Measurements from ENCODE around the gene SNTB2.

SNTB2 gene

DNA sequence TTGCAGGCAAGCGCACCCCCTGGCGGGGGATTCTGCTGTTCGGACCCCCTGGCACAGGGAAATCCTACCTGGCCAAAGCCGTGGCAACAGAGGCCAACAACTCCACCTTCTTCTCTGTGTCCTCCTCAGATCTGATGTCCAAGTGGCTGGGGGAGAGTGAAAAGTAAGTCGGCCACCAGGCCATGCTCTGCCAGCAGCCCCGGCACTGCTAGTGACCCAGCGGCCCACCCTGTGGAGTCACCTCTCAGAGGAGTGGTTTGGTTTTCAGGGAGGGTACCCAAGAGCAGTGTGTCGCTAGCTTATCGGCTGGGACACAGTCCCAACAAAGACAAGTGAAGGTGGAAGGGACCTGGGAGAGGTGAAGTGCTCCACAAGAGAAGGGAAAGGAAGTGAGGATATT, 132.4 kb downstream of the SNTB2 start:
- DNase-seq (ENCODE audit: low spot score), result no peak

GRCh38 chr16:69319826-69320739, 133.1 kb downstream of the SNTB2 start:
- no peak for DNase-seq (ENCODE audit: low spot score)

DNA sequence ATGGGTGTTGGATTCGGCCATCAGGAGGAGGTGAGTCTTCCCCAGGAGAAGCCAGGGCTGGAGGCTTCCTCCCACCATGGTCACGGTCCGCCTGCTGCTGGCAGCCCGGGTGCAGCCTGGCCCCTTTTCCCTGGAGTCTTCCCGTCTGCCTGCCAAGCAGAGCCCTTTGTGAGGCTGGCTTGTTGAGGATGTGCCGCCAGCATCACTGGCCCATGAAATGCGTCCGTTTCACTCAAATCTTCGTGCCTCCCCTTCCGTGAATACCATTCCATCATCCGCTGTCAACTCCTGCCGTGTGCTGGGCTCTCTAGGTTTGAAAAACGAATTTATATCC, 133.7 kb downstream of the SNTB2 start:
- DNase-seq (ENCODE audit: low spot score), result no peak

GRCh38 chr16:69321080-69321479, 134.1 kb downstream of the SNTB2 start:
- DNase-seq (ENCODE audit: low spot score), result no peak

DNA sequence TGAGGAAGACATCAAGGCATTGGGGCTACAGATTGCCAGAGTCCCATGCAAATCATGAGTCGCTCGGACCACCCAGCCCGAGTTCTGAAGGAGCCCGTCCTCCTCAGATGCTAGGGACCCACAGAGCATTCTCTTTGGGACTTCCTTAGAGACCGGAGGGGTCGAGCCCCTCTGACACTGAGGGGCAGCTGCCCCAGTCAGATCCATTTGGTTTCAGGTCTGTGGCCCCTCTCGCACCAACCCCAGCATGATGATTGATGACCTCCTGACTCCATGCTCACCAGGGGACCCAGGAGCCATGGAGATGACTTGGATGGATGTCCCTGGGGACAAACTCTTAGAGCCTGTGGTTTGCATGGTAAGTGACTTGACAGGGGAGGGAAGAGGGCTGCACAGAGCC, 135.4 kb downstream of the SNTB2 start:
- DNase-seq (ENCODE audit: low spot score), result no peak

DNA sequence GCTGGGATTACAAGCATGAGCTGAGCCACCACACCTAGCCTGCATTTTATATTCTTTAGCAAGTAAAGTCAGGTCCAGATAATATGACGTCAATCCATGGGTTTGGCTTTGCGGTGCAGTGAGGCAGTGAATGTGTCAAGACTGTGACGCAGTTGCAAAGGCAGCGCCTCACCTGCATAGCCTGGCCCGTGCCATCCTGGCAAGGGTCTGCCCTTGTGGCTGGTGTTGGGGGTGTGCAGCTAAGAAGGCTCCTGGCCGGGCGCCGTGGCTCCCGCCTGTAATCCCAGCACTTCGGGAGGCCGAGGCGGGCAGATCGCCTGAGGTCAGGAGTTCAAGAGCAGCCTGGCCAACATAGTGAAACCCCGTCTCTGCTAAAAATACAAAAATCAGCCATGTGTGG, 136.5 kb downstream of the SNTB2 start:
- no peak for DNase-seq (ENCODE audit: low spot score)

DNA sequence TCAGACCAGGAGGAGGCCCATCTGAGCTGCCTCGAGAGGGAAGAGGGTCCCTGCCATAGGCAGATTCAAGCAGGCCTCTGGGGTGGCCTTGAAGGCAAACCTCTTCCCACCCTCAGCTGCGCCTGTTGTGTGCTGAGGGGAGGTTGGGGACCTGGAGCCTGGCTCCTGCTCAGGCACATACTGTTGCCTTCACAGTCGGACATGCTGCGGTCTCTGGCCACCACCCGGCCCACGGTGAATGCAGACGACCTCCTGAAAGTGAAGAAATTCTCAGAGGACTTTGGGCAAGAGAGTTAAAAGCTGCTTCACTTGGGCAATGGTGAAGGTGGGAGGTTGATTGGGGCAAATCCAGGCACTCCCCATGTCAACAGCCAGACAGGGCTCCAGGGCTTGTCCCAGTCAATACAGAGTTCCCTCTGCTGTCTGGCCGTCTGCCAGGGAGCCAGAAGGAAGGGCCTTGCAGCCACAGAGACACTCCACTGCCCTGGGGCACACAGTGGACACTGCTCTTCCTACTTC, 137.1 kb downstream of the SNTB2 start:
- DNase-seq (ENCODE audit: low spot score), result peak; percentile 69

GRCh38 chr16:69324585-69325253, 137.8 kb downstream of the SNTB2 start:
- DNase-seq (ENCODE audit: low spot score), result no peak

DNA sequence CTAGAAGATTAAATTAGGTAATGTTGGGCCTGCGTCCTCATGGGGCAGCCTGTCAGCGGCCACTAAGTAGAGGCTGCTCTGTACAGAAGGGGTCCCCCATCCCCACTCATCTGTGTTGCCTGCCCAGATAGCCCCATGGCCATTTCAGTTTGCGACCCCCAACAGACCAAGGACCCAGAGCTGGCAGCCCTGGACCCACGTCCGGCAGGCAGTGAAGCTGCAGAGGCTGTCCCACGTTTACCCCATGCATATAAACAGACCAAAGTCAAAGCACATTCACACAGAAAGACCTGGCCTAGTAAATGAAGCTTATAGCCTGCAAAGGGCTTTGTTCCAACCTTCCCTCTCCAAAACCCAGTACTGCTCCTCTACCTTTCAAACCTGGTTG, 138.8 kb downstream of the SNTB2 start:
- DNase-seq (ENCODE audit: low spot score), result no peak

DNA sequence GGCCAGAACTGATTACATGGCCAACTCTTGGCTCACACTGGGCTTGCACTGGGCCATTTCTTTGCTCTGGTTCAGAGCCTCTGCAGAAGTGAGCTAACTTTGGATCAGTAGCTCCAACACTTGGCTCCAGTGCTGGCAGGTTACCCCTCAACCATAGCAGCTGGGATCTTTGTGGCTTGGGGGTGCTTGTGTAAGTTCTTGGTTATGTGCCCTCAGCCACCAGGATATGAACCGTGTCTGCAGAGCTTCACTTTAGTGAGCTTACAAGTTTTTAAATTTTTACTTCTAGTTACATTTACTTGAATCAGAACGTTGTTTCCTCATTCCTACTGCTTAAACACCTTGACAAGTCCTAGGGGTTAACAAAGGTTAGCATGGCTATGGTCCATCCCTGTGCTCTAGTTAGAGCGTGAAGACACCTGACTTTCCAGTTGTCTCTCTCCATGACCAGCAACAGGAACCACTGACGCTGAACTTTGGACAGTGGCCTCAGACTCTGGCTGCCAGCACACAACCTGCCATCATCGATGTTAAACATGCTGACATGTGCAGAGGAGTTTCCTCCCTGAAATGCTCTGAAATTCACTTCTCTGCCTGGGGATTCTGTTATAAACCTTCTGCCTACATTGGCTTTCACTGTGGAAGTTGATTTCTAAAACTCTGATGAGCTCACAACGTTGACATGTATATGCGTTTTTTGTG, 139.4 kb downstream of the SNTB2 start:
- no peak for DNase-seq (ENCODE audit: low spot score)

DNA sequence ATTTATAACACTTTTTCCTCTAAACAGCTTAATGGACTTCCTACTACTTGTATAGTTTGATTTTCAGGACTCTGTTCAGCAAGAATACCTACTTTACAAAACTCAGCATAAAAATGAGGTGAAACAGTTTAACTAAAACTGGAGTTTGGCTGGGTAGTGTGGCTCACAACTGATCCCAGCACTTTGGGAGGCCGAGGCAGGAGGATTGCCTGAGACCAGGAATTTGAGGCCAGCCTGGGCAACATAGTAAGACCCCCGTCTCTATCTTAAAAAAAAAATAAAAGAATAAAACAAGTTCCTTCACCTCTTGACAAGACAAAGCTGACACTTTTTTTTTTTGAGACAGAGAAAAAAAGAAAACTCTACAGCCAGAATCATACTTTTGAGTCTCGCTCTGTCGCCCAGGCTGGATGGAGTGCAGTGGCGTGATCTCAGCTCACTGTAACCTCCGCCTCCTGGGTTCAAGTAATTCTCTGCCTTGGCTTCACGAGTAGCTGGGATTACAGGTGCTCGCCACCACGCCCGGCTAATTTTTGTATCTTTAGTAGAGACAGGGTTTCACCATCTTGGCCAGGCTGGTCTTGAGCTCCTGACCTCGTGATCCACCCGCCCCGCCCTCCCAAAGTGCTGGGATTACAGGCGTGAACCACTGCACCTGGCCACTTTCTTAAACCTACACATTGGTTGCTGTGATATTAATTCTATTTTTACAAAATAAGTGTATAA, 140.8 kb downstream of the SNTB2 start:
- no peak for DNase-seq (ENCODE audit: low spot score)

DNA sequence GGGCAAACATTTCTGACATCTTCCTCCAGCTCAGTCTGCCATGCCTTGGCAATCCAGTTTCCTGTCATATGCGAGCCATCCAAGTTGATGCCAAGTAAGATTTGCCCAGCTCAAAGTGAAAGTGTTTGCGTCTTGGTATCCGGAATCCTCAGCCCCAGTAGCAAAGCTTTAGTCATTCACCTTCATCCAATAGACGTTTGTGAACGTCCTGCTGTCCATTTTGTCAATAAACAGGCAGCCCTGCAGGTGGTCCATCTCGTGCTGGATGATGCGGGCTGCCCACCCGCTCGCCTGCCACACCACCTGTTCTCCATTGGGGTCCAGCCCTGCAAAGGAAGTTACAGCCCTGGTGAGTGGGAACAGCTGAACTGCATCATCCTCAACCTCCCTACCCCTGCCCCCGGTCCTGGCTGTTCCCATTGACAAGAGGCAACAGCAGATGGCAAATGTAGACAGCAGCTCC, 141.9 kb downstream of the SNTB2 start:
- no peak for DNase-seq (ENCODE audit: low spot score)

GRCh38 chr16:69329369-69330285, 142.7 kb downstream of the SNTB2 start:
- no peak for DNase-seq (ENCODE audit: low spot score)

DNA sequence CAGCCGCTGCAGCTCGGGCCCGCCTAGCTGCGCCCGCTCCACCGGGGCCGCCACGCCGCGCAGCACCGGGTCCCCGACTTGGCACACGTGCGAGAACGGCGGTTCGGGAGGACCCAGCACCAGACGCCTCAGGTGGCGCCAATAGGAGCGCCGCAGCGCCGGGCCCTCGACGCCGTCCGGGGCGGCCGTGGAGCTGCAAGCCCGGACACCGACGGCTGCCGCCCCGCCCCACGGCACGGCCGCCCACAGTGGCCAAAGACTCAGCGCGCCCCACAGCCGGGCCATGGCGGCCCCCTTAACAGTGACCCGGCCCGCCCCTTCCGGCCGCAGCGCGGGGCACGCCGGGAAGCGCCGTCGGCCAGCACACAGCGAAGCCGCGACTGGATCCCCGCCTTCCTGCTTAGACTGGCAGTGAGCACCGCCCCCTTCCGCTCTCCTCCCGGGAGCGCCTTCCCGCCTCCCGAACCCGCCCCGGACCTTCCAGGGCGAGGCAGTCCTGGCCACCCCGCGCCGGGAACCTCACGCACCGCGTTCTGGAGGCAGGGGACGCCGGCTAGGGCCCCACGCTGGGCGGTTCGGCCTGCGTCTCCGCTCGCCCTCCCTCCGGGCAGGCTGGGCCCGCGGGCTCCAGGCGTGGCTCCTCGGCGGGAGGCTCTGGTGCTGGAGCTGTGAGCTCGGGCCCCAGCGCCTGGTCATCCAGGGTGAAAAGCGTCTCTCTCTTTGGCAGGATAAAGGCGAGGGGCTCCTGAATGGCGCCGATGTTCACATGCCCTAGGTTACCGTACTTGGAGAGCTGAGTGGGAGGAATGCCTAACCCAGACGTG, 143.5 kb downstream of the SNTB2 start, which contains the start of gene PDF:
PDF (minus strand) TSS at position 303 of the 824 bp plus-strand sequence; CDS start at position 285, 18 bp downstream.
- peak; percentile 93 for DNase-seq (ENCODE audit: low spot score)

- DNase-seq (ENCODE audit: low spot score), result no peak
Measured at GRCh38 chr16:69334696-69335095, 147.7 kb downstream of the SNTB2 start.

- DNase-seq (ENCODE audit: low spot score), result no peak
Measured at GRCh38 chr16:69338557-69339288, 151.8 kb downstream of the SNTB2 start.

GRCh38 chr16:69339289-69340094, 152.5 kb downstream of the SNTB2 start, which contains the start of the genes COG8 and NIP7:
TSS of gene COG8 (minus strand) at chr16:69339564. CDS start at chr16:69339552, 12 bp downstream.
TSS of gene NIP7 (plus strand) at chr16:69339772. CDS start at chr16:69339830, 58 bp downstream.
- peak; percentile 99 for DNase-seq (ENCODE audit: low spot score)

GRCh38 chr16:69340095-69340644, 153.2 kb downstream of the SNTB2 start:
- DNase-seq (ENCODE audit: low spot score), result no peak
